Panc1 (cell line): ENCODE results near the gene TEAD2.

Experiments
- POLR2AphosphoS5 ChIP-seq: IDR thresholded peaks from 2 replicates; pipeline ENCODE4 v1.6.1; 2012; ENCODE audit warnings: mild to moderate bottlenecking, low read depth, low read length, moderate library complexity
- SIN3A ChIP-seq: IDR thresholded peaks from 2 replicates; pipeline ENCODE4 v1.6.1; 2012; ENCODE audit warnings: low read depth, mild to moderate bottlenecking, low read length, moderate library complexity, borderline replicate concordance; ENCODE audit not compliant: insufficient read depth
- TF ChIP-seq, protein P1 (sequence below): fragments of 450-650 bp; IDR thresholded peaks from 2 replicates; pipeline ENCODE4 v1.5.1; 2017; ENCODE audit warnings: mild to moderate bottlenecking
- TF ChIP-seq, protein P2 (sequence below), 2 experiments: IDR thresholded peaks; 2 replicates each; pipeline ENCODE4 v1.6.1; 2011 to 2012; ENCODE audit warnings: low read depth in 2 of 2, control low read depth in 1 of 2, low read length in 1 of 2, mild to moderate bottlenecking in 1 of 2, moderate library complexity in 1 of 2; ENCODE audit not compliant: insufficient read depth in 1 of 2

DNA sequence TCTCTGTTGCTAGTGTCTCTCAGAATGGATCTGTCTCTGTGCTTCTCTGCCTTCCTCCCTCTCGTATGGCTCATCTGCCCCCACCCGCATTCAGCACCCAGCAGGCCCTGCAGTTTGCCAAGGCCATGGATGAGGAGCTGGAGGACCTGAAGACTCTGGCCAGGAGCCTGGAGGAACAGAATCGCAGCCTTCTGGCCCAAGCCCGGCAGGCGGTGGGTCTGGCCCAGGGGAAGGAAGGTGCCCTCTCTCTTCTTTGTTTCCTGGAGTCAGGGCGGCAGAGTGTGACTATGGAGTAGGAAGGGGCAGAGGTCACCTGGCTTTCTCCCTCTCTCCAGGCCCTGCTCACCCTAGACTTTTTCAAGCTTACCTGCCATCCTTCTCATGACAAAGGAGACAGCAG lies 36.7 kb upstream of the TEAD2 start:
- TF ChIP-seq, protein P1, sequence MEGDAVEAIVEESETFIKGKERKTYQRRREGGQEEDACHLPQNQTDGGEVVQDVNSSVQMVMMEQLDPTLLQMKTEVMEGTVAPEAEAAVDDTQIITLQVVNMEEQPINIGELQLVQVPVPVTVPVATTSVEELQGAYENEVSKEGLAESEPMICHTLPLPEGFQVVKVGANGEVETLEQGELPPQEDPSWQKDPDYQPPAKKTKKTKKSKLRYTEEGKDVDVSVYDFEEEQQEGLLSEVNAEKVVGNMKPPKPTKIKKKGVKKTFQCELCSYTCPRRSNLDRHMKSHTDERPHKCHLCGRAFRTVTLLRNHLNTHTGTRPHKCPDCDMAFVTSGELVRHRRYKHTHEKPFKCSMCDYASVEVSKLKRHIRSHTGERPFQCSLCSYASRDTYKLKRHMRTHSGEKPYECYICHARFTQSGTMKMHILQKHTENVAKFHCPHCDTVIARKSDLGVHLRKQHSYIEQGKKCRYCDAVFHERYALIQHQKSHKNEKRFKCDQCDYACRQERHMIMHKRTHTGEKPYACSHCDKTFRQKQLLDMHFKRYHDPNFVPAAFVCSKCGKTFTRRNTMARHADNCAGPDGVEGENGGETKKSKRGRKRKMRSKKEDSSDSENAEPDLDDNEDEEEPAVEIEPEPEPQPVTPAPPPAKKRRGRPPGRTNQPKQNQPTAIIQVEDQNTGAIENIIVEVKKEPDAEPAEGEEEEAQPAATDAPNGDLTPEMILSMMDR: no peak
- TF ChIP-seq POLR2AphosphoS5 (no peak), SIN3A (no peak)
- TF ChIP-seq, protein P2, sequence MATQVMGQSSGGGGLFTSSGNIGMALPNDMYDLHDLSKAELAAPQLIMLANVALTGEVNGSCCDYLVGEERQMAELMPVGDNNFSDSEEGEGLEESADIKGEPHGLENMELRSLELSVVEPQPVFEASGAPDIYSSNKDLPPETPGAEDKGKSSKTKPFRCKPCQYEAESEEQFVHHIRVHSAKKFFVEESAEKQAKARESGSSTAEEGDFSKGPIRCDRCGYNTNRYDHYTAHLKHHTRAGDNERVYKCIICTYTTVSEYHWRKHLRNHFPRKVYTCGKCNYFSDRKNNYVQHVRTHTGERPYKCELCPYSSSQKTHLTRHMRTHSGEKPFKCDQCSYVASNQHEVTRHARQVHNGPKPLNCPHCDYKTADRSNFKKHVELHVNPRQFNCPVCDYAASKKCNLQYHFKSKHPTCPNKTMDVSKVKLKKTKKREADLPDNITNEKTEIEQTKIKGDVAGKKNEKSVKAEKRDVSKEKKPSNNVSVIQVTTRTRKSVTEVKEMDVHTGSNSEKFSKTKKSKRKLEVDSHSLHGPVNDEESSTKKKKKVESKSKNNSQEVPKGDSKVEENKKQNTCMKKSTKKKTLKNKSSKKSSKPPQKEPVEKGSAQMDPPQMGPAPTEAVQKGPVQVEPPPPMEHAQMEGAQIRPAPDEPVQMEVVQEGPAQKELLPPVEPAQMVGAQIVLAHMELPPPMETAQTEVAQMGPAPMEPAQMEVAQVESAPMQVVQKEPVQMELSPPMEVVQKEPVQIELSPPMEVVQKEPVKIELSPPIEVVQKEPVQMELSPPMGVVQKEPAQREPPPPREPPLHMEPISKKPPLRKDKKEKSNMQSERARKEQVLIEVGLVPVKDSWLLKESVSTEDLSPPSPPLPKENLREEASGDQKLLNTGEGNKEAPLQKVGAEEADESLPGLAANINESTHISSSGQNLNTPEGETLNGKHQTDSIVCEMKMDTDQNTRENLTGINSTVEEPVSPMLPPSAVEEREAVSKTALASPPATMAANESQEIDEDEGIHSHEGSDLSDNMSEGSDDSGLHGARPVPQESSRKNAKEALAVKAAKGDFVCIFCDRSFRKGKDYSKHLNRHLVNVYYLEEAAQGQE (IDR thresholded peaks at IDR 0.05; ENCODE audit: insufficient read depth in 1 of 2, low read depth in 2 of 2, low read length in 1 of 2): no peak
